ENCODE data around the gene GRM7. TPM values are rescaled to one million over a fixed set of nuclear protein-coding genes. Genes with fewer than 3 reads are reported as not detected.

The GRM7 gene
- total RNA-seq, 1 donor from 2014 or later: 9.9 TPM

- Mint-ChIP-seq H3K36me3 (no peaks in the 10 kb centered on the region), H3K9me3 (no peaks in the 10 kb centered on the region), H3K4me1 (ENCODE audit: unreplicated experiment) (no peaks in the 10 kb centered on the region), H3K27ac (no peak overlapping the region), H3K27me3 (no peaks in the 10 kb centered on the region), H3K4me3 (no peak overlapping the region)
- TF ChIP-seq CTCF (conservative IDR thresholded peaks at IDR 0.05): no peak
- DNase-seq (ENCODE audit: extremely low spot score, unreplicated experiment): no peak
Observed at GRCh38 chr3:7226393-7226792, 365.5 kb downstream of the GRM7 start.

GRCh38 chr3:7238565-7239295, 377.8 kb downstream of the GRM7 start:
- Mint-ChIP-seq H3K4me1 (ENCODE audit: unreplicated experiment) (peaks cover 14% of the 10 kb centered on the region), H3K9me3 (no peaks in the 10 kb centered on the region), H3K27ac (no peak overlapping the region), H3K4me3 (no peak overlapping the region), H3K36me3 (no peaks in the 10 kb centered on the region), H3K27me3 (no peaks in the 10 kb centered on the region)
- DNase-seq (ENCODE audit: extremely low spot score, unreplicated experiment): no peak
- no peak for TF ChIP-seq CTCF (conservative IDR thresholded peaks at IDR 0.05)

- H3K27me3 Mint-ChIP-seq: no peaks in the 10 kb centered on the region
- H3K4me1 Mint-ChIP-seq (ENCODE audit: unreplicated experiment): peaks cover 11% of the 10 kb centered on the region
- no peaks in the 10 kb centered on the region for H3K9me3 Mint-ChIP-seq
- no peaks in the 10 kb centered on the region for H3K36me3 Mint-ChIP-seq
- TF ChIP-seq CTCF (conservative IDR thresholded peaks at IDR 0.05): no peak
- H3K4me3 Mint-ChIP-seq: no peak overlapping the region
- no peak for DNase-seq (ENCODE audit: extremely low spot score, unreplicated experiment)
- H3K27ac Mint-ChIP-seq: no peak overlapping the region
Observed at GRCh38 chr3:7241584-7242302, 380.8 kb downstream of the GRM7 start.

- H3K27me3 Mint-ChIP-seq: no peaks in the 10 kb centered on the region
- no peaks in the 10 kb centered on the region for H3K36me3 Mint-ChIP-seq
- no peaks in the 10 kb centered on the region for H3K9me3 Mint-ChIP-seq
- no peak overlapping the region for H3K27ac Mint-ChIP-seq
- no peak for TF ChIP-seq CTCF (conservative IDR thresholded peaks at IDR 0.05)
- H3K4me3 Mint-ChIP-seq: no peak overlapping the region
- peaks cover 11% of the 10 kb centered on the region for H3K4me1 Mint-ChIP-seq (ENCODE audit: unreplicated experiment)
- no peak for DNase-seq (ENCODE audit: extremely low spot score, unreplicated experiment)
Observed at GRCh38 chr3:7242303-7242635, 381.4 kb downstream of the GRM7 start.

- DNase-seq (ENCODE audit: extremely low spot score, unreplicated experiment): no peak
- no peak overlapping the region for H3K4me3 Mint-ChIP-seq
- H3K9me3 Mint-ChIP-seq: no peaks in the 10 kb centered on the region
- no peaks in the 10 kb centered on the region for H3K27me3 Mint-ChIP-seq
- H3K27ac Mint-ChIP-seq: no peak overlapping the region
- H3K4me1 Mint-ChIP-seq (ENCODE audit: unreplicated experiment): no peaks in the 10 kb centered on the region
- no peak for TF ChIP-seq CTCF (conservative IDR thresholded peaks at IDR 0.05)
- no peaks in the 10 kb centered on the region for H3K36me3 Mint-ChIP-seq
Observed at GRCh38 chr3:7249493-7250076, 388.7 kb downstream of the GRM7 start.
